HEK293 (cell line): ENCODE data around the gene IQSEC1.

Experiments
- CTCF ChIA-PET: fragments of 350-600 bp; formaldehyde crosslinking; extraction: SDS; loops from one replicate; lab custom pipeline; 2021; ENCODE audit warnings: antibody characterized with exemption; lab: Yijun Ruan, JAX
- POLR2A ChIA-PET: fragments of 300-600 bp; formaldehyde crosslinking; extraction: SDS; loops from one replicate; lab custom pipeline; 2020; ENCODE audit warnings: antibody characterized with exemption, inconsistent platforms; lab: Yijun Ruan, JAX
- H3K27ac ChIP-seq: fragments of 200-500 bp; sonication (Bioruptor generic); 2 replicates; pipeline ENCODE4 v1.5.1; 2014; ENCODE audit warnings: low read depth, low read length, control low read depth, inconsistent platforms; ENCODE audit errors: extremely low read depth
- H3K36me3 ChIP-seq, 2 experiments: fragments of 200-500 bp in 1 of 2; sonication (Bioruptor generic) in 1 of 2; 1 replicate in 1 of 2; 2 replicates in 1 of 2; pipeline ENCODE4 v1.5.1; 2014 to 2017; ENCODE audit warnings: inconsistent platforms in 2 of 2, low read length in 2 of 2; ENCODE audit not compliant: control insufficient read depth in 2 of 2, insufficient read depth in 1 of 2
- H3K4me1 ChIP-seq: fragments of 200-500 bp; sonication (Bioruptor generic); 2 replicates; pipeline ENCODE4 v1.5.1; 2014; ENCODE audit warnings: mild to moderate bottlenecking, low read length, inconsistent platforms; ENCODE audit not compliant: control insufficient read depth, insufficient read depth
- H3K4me3 ChIP-seq: 2 replicates; pipeline ENCODE4 v1.5.1; 2011; ENCODE audit warnings: low read depth, mild to moderate bottlenecking, control low read depth, low read length, moderate library complexity
- H3K9me3 ChIP-seq: fragments of 200-500 bp; sonication (Bioruptor generic); 2 replicates; pipeline ENCODE4 v1.5.1; 2014; ENCODE audit warnings: low read depth, low read length, inconsistent platforms; ENCODE audit not compliant: control insufficient read depth, insufficient read depth
- OVOL3 ChIP-seq: fragments of 450-650 bp; formaldehyde crosslinking; IDR thresholded peaks from 2 replicates; pipeline ENCODE4 v1.5.1; 2016; ENCODE audit warnings: missing biosample characterization, missing genetic modification characterization
- REST ChIP-seq: fragments of 450-650 bp; formaldehyde crosslinking; IDR thresholded peaks from 2 replicates; pipeline ENCODE4 v1.5.1; 2016; ENCODE audit warnings: missing biosample characterization, missing genetic modification characterization
- TCF7L2 ChIP-seq: IDR thresholded peaks from 2 replicates; pipeline ENCODE4 v1.6.1; 2011; ENCODE audit warnings: low read depth, mild to moderate bottlenecking, inconsistent platforms, low read length, moderate library complexity, borderline replicate concordance
- ZNF223 ChIP-seq: fragments of 450-650 bp; formaldehyde crosslinking; IDR thresholded peaks from 2 replicates; pipeline ENCODE4 v1.5.1; 2016; ENCODE audit warnings: missing biosample characterization, missing genetic modification characterization
- ZNF24 ChIP-seq: fragments of 450-650 bp; formaldehyde crosslinking; IDR thresholded peaks from 2 replicates; pipeline ENCODE4 v1.5.1; 2016; ENCODE audit warnings: missing biosample characterization, missing genetic modification characterization
- ZNF311 ChIP-seq: fragments of 450-650 bp; formaldehyde crosslinking; IDR thresholded peaks from 2 replicates; pipeline ENCODE4 v1.5.1; 2017; ENCODE audit warnings: missing biosample characterization, missing genetic modification characterization, borderline replicate concordance
- ZNF324 ChIP-seq: fragments of 450-650 bp; formaldehyde crosslinking; IDR thresholded peaks from 2 replicates; pipeline ENCODE4 v1.5.1; 2016; ENCODE audit warnings: missing biosample characterization, missing genetic modification characterization
- ZNF354C ChIP-seq: fragments of 450-650 bp; formaldehyde crosslinking; IDR thresholded peaks from 2 replicates; pipeline ENCODE4 v1.5.1; 2016; ENCODE audit warnings: missing biosample characterization, missing genetic modification characterization, low read depth, borderline replicate concordance
- ZNF391 ChIP-seq: fragments of 450-650 bp; formaldehyde crosslinking; IDR thresholded peaks from 2 replicates; pipeline ENCODE4 v1.5.1; 2016; ENCODE audit warnings: low read depth, missing biosample characterization, missing genetic modification characterization, borderline replicate concordance
- ZNF473 ChIP-seq: fragments of 450-650 bp; formaldehyde crosslinking; IDR thresholded peaks from 2 replicates; pipeline ENCODE4 v1.5.1; 2017; ENCODE audit warnings: missing biosample characterization, missing genetic modification characterization
- ZNF645 ChIP-seq: fragments of 450-650 bp; formaldehyde crosslinking; IDR thresholded peaks from 2 replicates; pipeline ENCODE4; 2016; ENCODE audit warnings: missing biosample characterization, missing genetic modification characterization
- ZNF664 ChIP-seq: fragments of 450-650 bp; formaldehyde crosslinking; IDR thresholded peaks from 2 replicates; pipeline ENCODE4 v1.5.1; 2016; ENCODE audit warnings: missing biosample characterization, missing genetic modification characterization
- ZNF791 ChIP-seq: fragments of 450-650 bp; formaldehyde crosslinking; IDR thresholded peaks from 2 replicates; pipeline ENCODE4 v1.5.1; 2016; ENCODE audit warnings: missing biosample characterization, missing genetic modification characterization
- ZNF837 ChIP-seq: fragments of 450-650 bp; formaldehyde crosslinking; IDR thresholded peaks from 2 replicates; pipeline ENCODE4 v1.5.1; 2016; ENCODE audit warnings: missing biosample characterization, missing genetic modification characterization
- TF ChIP-seq, protein P1 (sequence below): fragments of 450-650 bp; formaldehyde crosslinking; IDR thresholded peaks from 2 replicates; pipeline ENCODE4 v1.5.1; 2016; ENCODE audit warnings: missing biosample characterization, missing genetic modification characterization
- TF ChIP-seq, protein P2 (sequence below): fragments of 450-650 bp; IDR thresholded peaks from 2 replicates; pipeline ENCODE4 v1.5.1; 2018; ENCODE audit warnings: missing biosample characterization, mild to moderate bottlenecking, missing genetic modification characterization

IQSEC1 gene

DNA sequence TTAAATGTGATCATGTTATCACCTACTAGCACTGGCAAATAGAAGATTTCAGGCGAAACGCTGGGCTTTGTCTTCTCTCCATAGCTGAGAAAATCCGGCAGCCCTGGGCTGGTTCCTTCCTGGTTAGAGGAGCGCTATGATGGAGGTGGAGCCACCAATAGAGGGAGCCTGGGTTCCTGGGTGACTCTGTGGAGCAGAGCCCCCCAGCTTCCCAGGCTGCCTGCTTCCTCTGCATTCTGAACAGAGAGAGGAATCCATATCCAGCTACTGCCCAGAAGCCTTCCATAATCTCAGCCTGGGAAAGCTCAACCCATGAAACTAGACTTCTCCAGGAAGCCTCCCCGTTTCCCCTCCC is 32.6 kb upstream of the IQSEC1 start:
- POLR2A ChIA-PET: no interaction called here
- CTCF ChIA-PET: interaction anchor here (0.9 to 1.8 kb wide), 3 partner anchors 14 to 178 kb away, joined by 3 to 14 read pairs (median 3); no protein-coding TSS in a partner anchor

More for the DNA sequence above, 32.6 kb upstream of the IQSEC1 start:
- Histone ChIP-seq H3K27ac (no peak overlapping the region), H3K36me3 (no peaks in the 10 kb centered on the region), H3K4me1 (no peaks in the 10 kb centered on the region), H3K9me3 (no peaks in the 10 kb centered on the region), H3K4me3 (no peak overlapping the region)
- TF ChIP-seq, protein P1, sequence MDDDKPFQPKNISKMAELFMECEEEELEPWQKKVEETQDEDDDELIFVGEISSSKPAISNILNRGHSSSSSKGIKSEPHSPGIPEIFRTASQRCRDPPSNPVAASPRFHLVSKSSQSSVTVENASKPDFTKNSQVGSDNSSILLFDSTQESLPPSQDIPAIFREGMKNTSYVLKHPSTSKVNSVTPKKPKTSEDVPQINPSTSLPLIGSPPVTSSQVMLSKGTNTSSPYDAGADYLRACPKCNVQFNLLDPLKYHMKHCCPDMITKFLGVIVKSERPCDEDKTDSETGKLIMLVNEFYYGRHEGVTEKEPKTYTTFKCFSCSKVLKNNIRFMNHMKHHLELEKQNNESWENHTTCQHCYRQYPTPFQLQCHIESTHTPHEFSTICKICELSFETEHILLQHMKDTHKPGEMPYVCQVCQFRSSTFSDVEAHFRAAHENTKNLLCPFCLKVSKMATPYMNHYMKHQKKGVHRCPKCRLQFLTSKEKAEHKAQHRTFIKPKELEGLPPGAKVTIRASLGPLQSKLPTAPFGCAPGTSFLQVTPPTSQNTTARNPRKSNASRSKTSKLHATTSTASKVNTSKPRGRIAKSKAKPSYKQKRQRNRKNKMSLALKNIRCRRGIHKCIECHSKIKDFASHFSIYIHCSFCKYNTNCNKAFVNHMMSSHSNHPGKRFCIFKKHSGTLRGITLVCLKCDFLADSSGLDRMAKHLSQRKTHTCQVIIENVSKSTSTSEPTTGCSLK (tag by site-specific recombination): no peak
- TF ChIP-seq ZNF391 (tag by site-specific recombination) (no peak), ZNF324 (tag by site-specific recombination) (no peak), ZNF24 (tag by site-specific recombination) (no peak), ZNF837 (tag by site-specific recombination) (no peak), REST (tag by site-specific recombination) (no peak), ZNF223 (no peak), TCF7L2 (no peak), ZNF664 (tag by site-specific recombination) (no peak), ZNF791 (tag by site-specific recombination) (no peak), ZNF311 (tag by site-specific recombination) (no peak), OVOL3 (tag by site-specific recombination) (no peak), ZNF473 (tag by site-specific recombination) (no peak), ZNF645 (tag by site-specific recombination) (no peak), ZNF354C (no peak)
- TF ChIP-seq, protein P2, sequence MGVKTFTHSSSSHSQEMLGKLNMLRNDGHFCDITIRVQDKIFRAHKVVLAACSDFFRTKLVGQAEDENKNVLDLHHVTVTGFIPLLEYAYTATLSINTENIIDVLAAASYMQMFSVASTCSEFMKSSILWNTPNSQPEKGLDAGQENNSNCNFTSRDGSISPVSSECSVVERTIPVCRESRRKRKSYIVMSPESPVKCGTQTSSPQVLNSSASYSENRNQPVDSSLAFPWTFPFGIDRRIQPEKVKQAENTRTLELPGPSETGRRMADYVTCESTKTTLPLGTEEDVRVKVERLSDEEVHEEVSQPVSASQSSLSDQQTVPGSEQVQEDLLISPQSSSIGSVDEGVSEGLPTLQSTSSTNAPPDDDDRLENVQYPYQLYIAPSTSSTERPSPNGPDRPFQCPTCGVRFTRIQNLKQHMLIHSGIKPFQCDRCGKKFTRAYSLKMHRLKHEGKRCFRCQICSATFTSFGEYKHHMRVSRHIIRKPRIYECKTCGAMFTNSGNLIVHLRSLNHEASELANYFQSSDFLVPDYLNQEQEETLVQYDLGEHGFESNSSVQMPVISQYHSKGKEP (tag by site-specific recombination): no peak
